GM21526 (cell line): ENCODE measurements around the gene CD164L2.
"Not testable (repeated sequence)": the region's sequence is repeated elsewhere in the genome, so short reads cannot be mapped to it uniquely, and the experiment has no call there.

Experiments used
- ATAC-seq: cut with Tn5 transposase; IDR thresholded peaks from one replicate; pipeline ENCODE4 v1.9.1; 2021; ENCODE audit warnings: moderate library complexity; ENCODE audit not compliant: unreplicated experiment, low FRiP score

Gene CD164L2

GRCh38 chr1:27405598-27406361 is 22.6 kb upstream of the CD164L2 start:
- not testable (repeated sequence) for ATAC-seq

GRCh38 chr1:27405074-27405473 is 21.9 kb upstream of the CD164L2 start:
- no peak for ATAC-seq

GRCh38 chr1:27403931-27404330 is 20.8 kb upstream of the CD164L2 start:
- ATAC-seq: no peak

- no peak for ATAC-seq
These were observed 20.1 kb upstream of the CD164L2 start for GRCh38 chr1:27403065-27403726.

GRCh38 chr1:27402349-27402754 is 19.2 kb upstream of the CD164L2 start:
- ATAC-seq: no peak

- no peak for ATAC-seq
These were observed 17.8 kb upstream of the CD164L2 start for GRCh38 chr1:27400963-27401341.

- no peak for ATAC-seq
These were observed 17.2 kb upstream of the CD164L2 start for GRCh38 chr1:27400082-27400962.

- ATAC-seq: no peak
These were observed 16.3 kb upstream of the CD164L2 start for GRCh38 chr1:27399251-27400025.

- no peak for ATAC-seq
These were observed 15.4 kb upstream of the CD164L2 start for GRCh38 chr1:27398405-27399149.

- ATAC-seq: no peak
These were observed 14.6 kb upstream of the CD164L2 start for GRCh38 chr1:27397749-27398148.

- no peak for ATAC-seq
These were observed 14.0 kb upstream of the CD164L2 start for GRCh38 chr1:27397110-27397509.

GRCh38 chr1:27395441-27396195 is 12.5 kb upstream of the CD164L2 start:
- ATAC-seq: no peak

GRCh38 chr1:27394925-27395324 is 11.8 kb upstream of the CD164L2 start:
- no peak for ATAC-seq

GRCh38 chr1:27394282-27394658 is 11.1 kb upstream of the CD164L2 start:
- ATAC-seq: no peak

- ATAC-seq: no peak
These were observed 10.6 kb upstream of the CD164L2 start for GRCh38 chr1:27393641-27394281.

- no peak for ATAC-seq
These were observed 9.9 kb upstream of the CD164L2 start for GRCh38 chr1:27392778-27393635.

- peak; percentile 60 for ATAC-seq
These were observed 9.1 kb upstream of the CD164L2 start, which contains the start of gene GPR3 for GRCh38 chr1:27392096-27392777. GPR3 (plus strand) TSS chr1:27392622; CDS start chr1:27393799, 1,177 bp downstream.
